ENCODE data around the gene MACIR.

MACIR gene

DNA sequence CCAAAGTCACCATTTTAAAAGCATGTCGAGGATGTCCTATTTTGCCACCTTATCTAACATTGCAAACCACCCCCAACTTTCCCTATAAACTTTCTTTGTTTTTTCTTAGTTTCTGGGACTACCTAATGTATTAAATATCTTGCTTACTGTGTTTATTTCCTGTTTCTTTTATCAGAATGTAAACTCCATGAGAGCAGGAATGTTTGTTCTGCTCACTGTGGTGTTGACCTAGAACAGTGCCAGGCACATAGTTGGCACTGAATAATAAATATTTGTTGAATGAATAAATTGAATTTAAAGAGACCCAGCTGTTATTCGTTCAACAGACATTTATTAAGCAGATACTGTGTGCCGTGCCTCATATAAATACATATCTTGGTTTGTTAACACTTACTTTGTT lies 35.2 kb downstream of the MACIR start:
- DNase-seq, result no peak

DNA sequence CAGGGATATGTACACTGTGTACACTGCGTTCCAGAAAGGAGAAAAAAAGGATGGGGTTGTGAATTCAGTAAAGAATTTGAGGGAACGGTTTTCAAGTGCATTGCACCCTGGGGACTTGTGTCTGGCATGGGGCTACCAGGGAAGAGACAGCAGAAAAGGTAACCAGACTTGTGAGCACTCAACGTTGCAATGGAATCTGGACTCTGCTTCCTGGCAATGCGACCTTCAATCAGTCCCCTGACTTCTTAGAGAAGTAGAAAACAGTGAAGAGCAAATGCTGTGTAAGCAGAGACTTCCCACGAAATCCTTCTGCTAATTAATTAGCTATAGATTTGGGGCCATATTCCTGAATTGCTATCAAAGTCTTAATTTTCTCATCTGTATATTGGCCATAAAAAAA lies 36.3 kb downstream of the MACIR start:
- DNase-seq, result no peak

DNA sequence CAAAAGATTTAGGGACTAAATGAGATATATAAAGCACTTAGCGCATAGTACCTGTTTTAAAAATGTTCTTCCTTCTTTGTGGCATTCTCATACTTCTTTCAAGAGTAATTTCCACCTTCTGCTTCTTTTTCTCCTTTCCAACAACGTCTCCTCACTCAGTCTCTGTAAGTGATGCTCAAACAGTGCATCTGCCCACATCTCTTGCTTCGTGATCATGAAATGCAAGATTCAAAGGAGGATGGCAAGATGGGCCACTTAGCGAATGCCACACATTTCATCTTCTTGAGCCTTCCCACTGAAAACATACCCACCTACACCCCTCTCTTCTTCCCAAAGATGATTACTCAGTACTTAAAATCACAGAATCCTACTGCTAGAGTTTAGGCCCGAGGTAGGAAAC lies 36.9 kb downstream of the MACIR start:
- DNase-seq, result no peak

DNA sequence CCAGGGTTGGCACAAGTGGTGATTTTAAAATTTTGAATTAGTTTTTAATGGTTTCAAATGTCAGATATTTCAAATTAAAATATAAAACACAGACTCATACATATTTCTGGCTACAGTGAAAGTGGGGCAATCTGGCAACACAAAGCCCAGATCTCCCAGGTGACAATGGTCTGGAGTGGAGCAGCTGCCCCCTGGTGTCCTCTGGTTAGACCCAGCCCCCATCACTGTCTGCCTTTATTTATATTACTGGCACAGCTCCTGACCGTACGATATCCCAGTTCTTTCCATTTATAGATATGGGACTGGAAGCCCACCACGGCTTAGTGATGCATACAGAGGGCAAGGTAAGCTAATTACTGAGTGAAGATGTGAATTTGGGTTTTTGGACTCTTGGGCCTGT lies 37.3 kb downstream of the MACIR start:
- DNase-seq, result no peak

DNA sequence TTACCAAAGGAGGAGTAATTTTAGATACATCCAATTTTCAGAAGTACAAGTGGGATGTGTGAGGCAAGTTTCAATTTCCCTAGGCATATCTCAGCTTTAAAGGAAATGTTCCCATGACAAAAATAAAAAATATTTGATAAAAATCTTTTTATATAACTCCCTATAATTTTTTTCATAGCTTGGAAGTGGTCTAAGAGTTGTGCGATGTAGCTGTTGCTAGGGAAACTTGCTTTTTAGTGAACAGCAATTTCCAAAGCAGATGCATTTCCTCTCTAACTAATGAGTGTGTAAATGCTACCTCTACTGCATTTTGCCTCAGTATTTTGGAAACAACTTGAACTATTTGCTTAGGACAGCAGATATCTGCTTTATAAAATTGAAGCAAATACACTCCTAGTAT lies 39.6 kb downstream of the MACIR start:
- DNase-seq, result no peak

DNA sequence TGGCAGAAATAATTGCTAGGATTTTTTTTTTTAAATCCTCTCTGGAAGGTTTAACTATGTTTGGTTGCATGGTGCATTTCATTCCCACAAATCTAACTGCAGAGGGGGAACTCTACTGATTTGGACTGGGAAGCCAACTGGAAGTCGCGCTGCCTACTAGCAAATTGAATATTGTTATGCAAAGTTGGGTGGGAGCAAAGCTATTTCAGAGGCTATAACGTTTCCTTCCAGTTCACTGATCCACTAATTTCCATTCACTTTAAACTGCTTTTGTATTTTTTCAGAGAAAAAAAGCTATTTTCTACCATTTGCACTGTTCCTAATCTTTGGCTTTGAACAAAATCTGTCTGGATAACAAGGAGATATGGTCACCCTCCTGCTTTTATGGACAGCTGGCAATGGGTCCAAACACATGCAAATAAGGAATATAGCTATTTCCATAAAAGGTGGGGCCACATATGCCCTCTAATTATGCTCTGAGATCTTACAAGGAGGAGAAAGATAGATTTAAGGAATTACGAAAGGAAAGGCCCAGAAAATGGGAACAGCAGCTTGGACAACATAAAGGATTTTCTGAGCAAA lies 40.1 kb downstream of the MACIR start:
- no peak for DNase-seq

DNA sequence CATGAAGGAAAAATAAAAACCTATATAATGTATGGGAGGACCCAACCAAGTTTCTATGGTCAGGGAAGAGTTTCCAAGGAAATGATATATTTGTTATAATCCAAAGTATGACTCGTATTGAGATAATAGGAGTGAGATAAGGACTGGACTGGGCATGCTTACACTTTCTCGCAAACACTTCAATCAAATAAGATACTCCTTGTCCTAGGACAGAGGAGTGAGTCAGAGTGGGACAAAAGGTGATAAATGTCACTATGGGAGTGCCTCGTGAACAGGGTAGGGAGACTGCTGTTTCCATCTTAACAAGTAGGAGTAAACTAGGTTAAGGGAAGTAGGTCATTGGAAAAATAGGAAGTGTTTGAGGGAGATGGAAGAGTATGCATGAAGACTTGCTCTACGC lies 47.2 kb downstream of the MACIR start:
- no peak for DNase-seq

DNA sequence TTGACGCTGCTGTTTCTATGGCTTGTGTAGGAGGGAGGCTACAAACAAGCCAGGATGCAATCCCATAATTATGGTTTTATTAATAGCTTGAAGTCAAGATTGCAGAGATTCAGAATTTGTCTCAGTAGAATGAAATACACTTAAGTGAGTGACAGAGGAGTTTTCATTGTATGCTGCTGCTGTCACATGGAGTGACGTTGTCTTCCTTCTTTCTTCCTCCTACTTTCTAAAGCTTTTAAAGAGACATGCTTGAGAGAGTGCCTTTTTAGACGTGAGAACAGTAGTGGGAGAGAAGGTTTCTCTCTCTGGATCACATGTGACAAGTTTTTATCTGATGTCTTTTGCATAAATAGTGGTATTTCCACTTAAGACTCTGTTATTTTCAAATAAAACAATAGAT lies 48.9 kb downstream of the MACIR start:
- no peak for DNase-seq

DNA sequence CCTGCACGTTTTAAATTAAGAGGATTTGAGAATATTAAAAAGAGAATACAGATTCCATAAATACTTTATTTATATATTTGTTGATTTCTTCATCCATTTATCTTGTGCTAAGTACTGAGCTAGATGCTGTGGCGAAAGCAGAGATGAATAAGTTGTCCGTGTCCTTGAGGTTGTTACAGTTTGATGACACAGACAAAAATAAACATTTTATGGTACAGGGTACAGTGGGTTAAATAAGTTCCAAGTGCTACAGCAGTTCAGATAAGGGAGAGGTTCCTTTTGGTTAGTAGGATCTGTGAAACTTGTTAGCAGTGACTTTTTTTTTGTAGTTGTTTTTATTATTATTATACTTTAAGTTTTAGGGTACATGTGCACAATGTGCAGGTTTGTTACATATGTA lies 50.2 kb downstream of the MACIR start:
- DNase-seq, result no peak

DNA sequence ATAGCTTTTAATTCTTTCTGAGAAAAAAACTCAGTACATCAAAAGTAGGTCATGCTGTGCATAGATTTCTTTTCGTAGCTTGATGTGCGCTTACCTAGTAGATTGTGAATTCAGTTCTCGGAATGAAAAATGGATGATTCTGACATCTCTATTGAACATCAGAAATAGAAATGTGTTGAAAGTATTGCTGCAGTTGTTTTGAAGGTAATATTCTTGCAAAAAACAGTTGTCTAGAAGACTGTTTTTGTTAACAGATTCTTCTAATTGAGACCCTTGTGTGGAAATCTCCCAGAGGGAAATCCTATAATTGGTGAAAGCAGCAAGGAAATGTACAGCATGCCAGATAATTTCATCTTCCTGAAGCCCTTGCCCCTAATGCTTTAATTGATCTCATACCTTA lies 54.5 kb downstream of the MACIR start:
- DNase-seq, result no peak

DNA sequence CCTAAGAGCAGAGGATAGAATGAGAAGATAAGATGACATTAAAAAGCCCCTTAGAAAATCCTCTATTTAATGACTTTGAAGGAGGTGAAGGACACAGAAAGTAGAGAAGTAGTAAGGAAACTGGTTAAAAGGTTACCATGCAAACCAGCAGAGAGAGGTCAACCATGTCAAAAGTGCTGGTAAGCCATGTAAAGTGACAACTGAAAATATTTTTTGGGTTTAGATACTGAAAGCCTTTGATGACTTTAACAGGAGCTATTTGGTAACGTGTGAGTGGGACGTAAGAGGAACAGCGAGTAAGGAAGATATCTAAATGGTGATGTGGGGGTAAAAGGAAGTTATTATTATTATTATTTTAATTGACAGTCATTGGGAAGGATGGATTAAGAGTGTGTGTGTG lies 56.9 kb downstream of the MACIR start:
- DNase-seq, result no peak

DNA sequence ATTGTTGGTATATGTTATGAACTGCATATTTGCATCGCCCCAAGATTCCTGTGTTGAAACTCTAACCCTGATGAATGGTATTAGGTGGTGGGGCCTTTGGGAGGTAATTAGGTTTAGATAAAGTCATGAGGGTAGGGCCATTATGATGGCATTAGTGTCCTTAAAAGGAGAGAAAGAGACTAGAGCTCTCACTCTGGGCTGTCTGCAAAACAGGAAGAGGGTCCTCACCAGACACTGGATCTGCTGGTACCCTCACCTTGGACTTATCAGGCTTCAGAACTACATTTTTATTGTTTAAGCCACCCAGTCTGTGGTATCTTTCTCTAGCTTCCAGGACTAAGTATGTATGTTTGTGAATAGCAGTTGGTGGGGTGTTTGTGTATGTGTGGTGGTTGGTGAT lies 68.9 kb downstream of the MACIR start:
- no peak for DNase-seq

DNA sequence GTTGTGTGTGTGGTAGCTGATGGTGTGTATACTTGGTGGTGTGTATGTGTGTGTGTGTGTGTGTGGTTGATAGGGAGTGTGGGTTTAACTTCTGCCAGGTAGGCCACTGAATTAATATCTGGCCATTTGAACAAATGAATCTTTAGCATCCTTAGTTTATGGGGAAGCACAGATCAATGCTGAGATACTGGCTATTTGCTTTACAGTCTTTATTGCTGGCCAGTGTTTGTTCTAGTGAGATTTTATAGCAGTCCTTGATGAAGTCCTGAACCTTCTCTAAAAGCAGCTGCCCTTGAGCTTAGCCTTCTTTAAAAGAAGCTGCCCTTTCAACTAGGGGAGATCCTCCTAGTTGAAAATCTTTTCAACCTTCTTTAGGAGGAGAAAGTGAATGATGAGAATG lies 69.3 kb downstream of the MACIR start:
- no peak for DNase-seq

All from activated effector memory CD4-positive, alpha-beta T cell treated with Interleukin-2 at 50 U/mL for 16 hours (primary cell).